ENCODE measurements around the gene DAPL1.

The DAPL1 gene, protein sequence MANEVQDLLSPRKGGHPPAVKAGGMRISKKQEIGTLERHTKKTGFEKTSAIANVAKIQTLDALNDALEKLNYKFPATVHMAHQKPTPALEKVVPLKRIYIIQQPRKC

DNA sequence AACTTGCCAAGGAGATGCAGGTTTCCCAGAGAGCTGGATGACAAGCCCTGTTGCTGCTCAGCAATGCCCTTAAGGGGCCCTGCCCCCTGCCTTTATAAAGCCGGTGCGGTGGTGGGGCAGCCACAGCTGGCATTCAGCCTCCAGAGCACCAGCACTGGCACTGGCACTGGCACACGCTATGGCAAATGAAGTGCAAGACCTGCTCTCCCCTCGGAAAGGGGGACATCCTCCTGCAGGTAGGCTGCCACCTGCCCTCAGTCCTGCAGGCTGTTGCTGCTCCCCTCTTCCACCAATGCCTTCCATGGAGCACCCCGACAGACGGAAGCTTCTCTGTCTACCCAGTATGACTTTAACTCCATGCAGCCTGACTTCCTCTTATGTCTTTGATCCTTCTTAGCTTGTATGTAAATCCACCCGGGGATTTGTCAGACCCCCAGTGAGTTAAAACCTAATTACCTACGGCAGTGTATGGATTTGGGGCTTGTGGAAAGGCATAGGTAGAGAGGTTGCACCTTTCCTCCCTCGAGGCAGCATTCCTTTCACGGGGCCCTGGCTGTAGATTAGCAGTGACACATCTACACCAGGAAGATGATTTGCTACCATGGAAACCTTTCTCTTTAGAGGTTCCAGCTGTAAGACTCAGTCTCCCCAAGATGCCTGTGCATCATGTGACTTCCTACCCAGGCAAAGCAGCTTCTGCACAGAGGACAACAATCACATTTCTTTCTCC, at the start of gene DAPL1:
DAPL1 (plus strand) TSS at position 123 of the 730 bp plus-strand sequence; CDS start at position 179, 56 bp downstream.
- no peak for DNase-seq

DNA sequence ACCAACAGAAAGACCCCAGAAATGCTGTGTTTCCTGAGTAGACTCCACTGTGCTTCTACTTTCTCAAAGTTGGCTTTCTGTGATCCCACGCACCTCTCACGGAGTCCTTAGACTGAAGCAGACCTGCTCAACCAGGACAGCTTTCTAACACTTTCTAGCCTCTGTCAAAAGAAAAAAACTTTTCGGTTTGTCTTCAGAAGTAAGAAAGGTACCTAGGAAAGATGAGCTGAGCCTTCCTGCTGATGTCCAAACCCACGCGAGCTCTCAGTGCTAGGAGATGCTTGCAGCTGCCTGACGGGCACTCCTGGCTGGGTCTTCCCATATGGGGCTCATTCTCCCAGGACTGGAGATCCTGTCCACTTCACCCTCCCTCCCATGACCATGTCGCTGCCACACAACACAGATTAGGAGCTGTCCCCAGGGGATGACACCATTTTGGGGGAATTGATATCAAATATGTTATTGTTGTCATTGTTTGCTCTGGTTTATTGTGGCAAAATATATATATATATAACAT, 49.2 kb upstream of the DAPL1 start:
- no peak for DNase-seq

DNA sequence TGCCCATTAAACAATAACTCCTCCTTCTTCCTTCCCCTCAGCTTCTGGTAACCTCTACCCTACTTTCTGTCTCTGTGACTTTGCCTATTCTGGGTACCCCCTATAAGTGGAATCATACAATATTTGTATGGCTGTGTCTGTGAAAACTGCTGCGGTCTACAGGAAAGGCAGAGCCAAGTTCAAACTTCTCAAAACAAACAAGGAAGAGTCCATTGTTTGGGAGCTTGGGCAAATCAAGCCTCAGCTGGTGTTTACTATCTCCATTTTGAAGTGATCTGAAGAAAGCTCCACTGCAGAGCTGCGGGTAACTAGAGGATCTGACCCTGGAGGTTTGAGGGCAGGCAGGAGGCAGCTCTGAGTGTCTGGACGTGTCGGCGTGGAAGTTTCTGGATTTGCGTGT, 48.6 kb upstream of the DAPL1 start:
- DNase-seq, result no peak

DNA sequence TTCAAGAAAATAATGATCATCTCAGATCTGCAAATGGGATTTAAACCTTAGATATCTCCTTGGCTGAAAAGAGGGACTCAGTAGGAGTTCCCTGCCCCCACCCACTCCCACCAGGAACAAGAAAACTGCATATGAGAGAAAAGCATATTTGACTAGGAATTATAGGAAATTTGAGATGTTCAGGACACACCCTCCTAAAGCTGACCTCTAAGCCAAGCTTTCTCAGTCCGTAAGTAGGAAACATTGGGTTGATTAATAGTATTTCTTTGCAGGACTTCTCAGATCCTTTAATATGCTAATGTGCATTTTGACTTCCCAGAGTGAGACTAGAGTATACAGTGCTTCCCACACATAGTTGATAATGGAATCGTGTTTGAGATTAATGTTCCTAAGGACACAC, 47.8 kb upstream of the DAPL1 start:
- no peak for DNase-seq

DNA sequence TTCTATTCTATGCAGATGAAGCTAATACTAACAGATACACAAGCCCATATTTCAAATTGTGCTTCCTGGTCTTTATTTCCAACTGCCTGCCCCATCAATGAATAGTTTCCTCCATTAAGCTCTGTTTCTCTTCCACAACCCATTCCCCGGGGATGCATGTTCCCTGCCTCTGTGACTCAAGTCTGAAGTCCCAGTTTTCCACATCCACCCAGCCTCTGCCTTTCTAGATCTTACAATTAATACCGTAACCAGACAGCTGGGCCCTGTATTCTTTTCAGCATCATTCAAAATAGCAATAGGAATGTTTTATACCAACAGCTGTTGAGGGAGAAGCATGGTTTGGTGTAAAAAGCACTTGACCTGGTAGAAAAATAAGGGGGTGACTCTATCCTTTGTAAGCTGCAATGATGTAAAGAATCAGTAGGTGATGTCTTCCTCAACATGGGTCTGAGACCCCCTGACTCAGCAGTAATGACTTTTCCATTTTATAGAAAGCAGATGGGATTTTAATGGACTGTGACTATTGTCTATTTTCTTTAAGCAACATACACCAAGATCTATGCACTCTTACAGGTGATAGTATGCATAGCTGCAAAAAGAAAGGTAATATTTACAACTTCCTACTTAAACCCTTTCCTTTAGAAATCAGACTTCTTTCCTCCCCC, 46.1 kb upstream of the DAPL1 start:
- DNase-seq, result no peak

DNA sequence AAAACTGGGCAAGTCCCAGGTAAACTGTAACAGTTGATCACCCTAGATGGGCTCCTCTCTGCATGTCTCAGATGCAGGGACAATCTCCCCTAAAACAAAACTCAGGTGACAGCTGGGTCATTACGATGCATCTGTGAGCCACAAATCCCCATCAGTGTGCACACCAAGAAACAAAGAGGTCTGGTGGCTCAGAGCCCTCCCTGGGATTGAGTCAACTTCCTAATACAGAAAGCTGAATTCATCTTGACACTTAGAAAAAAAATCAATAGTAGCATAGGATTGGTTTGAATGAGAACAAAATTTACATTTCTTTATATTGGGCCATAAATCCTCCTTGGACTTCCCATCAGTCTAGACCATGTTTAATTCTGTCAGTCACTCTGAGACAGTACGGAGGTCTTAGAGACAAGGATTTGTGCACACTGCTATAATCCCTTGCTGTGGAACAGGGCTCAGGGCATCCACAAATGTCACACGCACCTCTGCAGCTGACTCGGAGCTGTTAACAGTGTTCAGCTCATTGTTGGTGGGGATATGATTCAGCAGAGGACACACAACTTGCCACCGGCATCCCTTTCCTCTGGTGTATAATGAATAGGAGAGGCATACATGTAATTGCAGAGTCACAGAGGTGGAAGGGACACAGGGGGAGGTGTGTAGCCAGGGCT, 44.5 kb upstream of the DAPL1 start:
- DNase-seq, result no peak

DNA sequence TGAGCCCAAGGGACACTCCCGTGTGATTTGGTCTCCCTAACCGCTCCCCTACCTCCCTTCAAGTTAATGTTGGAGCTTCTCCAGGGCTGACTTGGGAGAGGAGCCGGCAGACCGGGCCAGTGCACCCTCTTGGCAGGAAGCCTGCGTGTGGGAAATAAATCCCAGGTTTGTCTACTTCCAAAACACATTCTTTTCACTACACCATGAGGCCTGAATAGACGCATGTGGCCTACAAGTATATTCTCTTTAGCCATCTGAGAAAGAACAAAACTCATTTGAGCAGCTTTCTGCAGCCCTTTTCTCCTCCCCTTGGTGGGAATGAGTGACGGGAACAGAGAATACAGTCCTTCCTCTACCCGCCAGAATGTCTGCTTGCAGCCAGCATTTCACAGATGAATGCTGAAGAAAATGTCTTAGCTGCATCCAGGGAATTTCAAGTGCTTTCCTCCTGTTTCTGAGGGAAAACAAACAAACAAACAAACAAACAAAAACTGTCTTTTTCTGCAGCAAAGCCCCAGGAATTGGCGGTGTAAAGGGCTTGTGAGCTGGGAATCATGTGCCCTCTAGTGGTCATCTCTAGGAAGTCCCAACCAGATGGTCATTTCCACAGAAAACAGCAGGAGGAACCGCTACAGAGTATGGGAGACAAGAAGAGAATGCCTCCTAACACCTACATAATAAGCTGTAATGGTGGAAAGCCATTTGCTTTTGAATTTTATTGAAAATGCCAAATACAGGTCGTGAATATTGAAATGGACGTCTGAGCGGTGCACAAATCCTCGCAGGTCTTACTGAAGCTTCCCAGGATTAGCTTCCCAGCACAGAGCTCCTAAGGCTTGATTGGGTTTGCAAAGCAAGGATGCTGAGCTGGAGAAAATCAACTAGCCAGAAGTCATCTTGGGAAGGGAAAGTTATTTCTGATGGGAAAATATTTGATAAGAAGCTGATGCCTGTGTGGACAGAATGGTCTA, 41.2 kb upstream of the DAPL1 start:
- peak; percentile 5 to 22 for DNase-seq

DNA sequence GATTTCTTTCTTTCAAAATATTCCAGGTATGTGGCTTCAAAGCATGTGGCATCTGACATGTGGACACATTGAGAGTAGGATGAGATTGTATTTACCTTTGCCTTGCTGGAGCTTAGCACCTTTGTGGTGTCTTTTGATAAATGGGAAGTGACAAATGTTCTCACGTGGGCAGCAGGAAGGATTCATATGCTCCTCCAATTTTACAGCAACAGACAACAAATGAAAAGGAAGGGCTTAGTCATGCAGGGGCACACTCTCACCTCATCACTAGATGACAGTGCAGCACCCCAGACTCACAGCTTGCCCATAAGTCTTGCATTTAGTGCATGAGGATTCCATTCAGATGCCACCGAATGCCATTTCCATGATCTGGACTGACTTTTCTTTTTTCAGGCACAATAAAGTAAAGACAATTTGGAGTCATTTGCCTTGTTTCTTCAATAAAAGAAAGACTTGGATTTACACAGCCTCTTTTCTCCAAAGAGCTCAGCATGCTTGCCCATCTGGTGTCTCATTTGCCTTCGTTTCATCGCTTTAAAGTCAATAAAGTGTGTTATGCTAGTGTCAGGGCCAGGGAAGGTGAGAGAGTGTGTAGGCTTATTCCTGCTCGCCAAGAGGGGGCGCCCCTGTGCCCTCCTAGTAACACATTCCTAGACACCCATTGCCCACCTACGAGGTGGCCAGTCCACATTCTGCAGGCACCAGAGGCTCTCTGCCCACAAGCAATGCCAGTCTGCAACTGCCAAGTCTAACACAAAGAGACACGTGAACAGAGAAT, 39.6 kb upstream of the DAPL1 start:
- DNase-seq, result no peak

DNA sequence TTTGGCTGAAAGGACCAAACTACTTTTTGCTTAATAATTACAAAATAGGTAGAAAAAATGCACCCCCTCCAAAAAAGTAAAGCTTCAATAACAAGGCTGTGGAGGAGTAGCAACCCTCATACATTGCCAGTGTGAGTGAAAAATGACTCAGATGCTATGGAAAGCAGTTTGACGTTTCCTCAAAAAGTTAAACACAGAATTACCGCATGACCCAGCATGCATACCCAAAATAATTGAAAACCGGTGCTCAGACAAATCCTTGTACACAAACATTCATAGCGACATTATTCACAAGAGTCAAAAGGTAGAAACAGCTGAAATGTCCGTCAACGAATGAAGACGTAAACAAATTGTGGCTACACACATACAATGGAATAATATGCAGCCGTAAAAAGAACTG, 38.8 kb upstream of the DAPL1 start:
- no peak for DNase-seq

DNA sequence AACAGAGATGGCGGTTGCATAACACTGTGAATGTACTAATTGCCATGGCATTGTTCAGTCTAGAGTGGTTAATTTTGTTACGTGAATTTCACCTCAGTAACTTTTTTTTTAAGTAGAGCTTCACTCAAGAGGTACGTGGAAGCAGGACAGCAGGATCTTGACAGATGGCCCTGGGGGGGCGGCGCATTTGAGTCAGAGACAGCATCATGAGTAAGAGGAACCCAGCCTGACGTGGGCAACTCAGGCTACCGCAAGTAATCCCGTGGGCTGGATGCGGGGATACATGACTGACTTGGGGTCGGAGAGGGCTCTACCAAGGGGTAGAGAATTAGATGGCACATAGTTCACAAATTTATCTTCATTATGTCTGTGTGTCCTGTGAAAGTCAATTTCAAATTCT, 38.1 kb upstream of the DAPL1 start:
- peak in 1 of 2 donors; percentile 2 for DNase-seq

DNA sequence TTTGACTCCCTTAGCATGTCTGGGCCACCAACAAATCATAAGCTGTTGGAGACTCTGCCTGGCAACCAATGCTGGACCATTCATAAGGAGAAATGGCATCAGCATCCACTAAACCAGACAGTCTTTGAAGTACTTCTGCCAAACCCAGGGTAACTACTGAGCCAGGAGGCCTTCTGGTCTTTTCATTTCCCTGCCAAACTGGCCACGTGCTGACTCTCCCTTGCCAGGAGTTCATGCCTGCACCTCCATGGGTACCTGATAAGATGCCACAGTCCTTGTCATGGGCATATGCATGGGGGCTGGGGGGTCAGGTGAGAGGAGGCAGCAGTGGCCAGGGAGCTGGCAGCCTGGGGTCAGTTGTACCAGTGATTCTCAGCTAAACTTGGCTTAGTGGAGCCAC, 34.2 kb upstream of the DAPL1 start:
- no peak for DNase-seq

DNA sequence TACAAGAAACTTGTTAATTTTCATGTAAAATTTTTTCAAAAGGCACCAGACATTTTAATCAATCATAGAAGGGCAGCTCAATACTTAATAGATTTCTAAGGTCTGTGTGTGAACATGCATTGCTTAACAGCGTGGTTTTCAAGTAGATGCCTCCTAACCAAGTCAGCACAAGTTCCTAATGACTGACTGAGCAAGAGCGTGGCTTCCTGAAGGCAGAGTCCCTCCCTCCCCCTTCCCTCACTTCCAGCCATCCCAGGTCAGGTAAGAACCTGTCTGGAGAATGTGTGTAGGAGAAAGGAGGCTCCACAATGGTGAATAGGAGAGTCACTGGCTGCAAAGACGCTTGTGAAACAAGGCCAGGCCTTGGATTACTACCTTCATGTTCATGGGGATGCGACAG, 33.5 kb upstream of the DAPL1 start:
- DNase-seq, result no peak

DNA sequence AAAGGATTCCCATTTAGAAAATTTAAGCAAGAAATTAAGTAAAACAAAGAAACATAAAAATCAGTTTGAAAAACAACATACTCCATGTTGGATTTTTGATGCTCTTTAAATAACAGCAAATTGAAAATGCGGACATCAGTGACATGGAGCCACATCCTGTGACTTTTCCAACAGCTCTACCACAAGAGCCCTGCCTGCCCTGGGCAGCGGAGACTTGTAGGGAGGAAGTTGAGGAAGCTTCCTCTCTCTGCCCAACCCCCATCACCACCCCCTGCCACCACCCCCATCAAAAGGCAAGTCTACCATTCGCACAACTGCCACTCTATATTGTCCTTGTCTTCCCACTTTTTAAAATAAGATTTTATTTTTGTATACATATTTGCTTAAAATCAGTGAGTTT, 32.8 kb upstream of the DAPL1 start:
- no peak for DNase-seq

DNA sequence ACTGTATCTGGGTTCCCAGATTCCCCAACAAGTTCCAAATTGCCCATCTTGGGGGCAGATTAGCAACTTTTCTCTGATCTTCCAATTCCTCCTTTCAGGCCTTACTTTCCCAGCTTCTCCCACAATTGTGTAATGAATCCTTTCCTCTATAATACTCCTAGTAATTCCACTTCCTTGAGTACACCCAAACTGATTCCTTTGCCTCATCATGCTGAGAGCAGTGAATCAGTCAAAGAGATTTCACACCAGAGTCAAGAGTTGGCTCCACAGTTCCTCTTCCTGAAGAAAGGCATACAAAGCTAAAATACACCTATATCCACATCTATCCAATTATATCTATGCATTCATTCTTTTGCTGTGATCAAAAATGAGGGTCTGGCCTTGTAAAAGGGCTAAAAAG, 28.6 kb upstream of the DAPL1 start:
- no peak for DNase-seq

DNA sequence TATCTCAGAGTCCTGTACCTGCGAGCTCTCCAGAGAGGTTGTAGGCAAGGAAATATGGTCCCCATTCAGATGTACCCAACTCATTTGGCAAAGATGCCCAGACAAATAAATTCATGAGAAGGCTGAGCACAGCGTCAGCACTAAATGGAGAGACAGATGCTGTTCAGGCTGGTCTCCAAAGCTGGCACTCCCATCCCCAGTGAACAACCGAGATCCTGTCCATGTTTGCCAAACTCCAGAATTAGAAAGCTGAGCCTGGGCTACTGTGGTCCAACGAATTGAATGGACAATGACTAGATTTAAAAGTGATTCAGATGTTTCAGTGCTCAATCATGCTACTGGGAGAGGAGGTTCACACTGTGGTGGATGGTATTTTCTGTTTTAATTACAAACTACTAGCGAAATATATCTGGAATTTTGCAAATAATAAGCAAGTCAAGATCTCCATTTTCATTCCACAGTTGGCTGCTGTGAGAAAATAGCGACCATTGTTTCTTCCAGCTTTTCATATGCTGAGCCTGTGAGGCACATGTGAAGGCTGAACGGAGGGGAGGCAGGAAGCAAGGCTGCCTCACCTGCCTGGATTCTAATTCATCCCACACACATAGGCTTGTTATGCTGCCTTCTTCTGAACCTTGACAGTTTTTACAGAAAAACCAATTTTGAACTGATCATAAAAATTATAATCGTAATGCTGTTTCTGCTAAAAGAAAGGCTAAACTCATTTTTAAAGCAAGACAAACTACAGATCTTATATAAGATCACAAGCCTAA, 22.6 kb upstream of the DAPL1 start:
- no peak for DNase-seq

DNA sequence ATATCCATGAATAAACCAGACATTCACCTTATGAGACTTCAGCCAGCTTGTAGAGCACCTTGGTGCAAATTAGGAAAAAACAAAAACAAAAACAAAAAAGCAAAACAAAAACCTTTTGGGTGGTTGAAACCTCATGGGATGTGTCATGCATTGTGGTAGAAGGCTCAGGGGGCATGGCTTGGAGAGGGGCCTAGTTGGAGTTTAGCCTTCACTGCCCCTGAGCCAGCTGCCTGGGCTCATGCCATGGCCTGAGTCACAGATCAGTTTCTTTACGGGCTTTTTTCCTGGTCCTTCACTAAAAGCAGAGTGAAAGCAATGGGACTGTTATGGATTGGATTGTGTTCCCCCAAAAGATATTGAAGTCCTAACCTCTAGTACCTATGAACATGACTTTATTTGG, 22.0 kb upstream of the DAPL1 start:
- DNase-seq, result no peak

DNA sequence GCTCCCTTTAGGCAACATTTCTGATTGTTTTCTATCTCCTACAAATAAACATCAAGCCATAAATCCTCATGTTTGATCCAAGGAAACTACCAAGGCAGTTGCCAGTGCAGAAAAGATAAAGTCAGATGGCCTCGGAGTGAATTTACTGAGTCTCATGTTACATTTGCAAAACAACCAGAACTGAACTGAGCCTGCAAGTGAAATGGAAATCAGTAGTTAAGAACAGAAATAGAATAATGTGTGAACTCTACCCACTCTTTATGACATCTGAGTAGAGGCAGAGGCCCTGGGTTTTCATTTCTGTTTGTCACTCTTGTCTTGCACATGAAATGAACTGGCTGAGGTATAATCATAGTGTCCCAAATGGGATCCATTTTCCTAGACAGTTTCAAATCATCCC, 20.4 kb upstream of the DAPL1 start:
- DNase-seq, result no peak

DNA sequence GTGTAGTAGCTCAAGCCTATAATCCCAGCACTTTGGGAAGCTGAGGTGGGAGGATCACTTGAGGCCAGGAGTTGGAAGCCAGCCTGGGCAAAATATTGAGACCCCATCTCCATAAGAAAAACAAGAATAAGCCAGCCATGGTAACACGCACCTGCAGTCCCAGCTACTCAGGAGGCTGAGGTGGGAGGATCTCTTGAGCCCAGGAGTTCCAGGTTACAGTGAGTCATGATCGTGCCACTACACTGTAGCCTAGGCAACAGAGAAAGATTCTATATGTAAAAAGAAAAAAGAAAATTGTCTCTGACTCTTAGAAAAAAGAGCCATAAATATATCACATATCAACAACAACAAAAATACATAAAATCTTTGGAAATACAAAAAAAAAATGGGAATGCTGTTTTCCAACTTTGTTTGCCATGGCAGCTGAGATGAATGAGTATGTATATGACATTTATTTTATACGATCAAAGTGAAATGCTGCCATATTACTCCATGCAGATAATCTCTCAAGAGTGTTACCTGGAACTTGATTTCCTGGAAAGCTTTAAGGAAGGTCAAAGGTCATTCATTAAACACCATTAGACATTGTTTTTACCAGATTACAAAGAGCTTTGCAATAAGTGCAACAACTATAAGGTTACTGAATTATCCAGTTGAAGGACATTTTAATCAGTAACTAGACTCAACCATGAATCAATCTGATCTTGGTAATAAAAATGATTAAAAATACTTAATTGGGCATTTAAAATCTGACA, 19.7 kb upstream of the DAPL1 start:
- no peak for DNase-seq

DNA sequence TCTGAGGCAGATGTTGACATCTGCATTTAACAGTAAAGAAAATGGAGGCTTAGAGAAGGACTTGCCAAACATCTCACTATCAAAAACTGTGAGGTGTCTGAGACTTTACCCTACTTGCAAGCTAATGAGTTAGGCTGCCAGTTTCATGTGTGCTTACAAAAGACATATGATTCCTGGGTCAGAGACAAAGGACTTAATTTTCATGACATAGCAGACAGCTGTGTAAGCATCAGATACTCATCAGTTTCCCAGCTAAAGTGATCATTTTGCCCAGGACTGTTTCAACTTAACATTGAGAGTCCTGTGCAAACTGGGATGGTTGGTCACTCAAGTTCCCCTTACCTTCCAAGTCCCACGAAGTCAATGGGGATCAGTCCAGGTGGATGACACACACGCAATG, 18.9 kb upstream of the DAPL1 start:
- DNase-seq, result no peak

DNA sequence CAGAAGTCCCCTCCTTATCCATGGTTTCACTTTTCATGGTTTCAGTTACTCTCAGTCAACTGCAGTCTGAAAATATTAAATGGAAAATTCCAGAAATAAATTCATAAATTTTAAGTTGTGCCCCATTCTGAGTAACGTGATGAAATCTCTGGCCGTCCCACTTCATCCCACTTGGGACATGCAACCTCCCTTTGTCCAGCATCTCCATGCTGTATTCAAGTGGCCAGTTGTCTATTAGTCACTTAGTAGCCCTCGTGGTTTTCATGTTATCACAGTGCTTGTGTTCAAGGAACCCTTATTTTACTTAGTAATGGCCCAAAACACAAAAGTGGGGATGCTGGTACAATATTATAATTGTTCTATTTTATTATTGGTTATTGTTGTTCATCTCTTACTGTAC, 18.0 kb upstream of the DAPL1 start:
- DNase-seq, result no peak
